Neural crest cell (in vitro differentiated cells): ENCODE measurements around the gene LIMS2. TPM values are rescaled to one million over a fixed set of nuclear protein-coding genes. Genes with fewer than 3 reads are reported as not detected.
A peak's percentile ranks its signal among the peaks of the same experiment; 100 is the strongest.

Source experiments
- DNase-seq: peaks from one replicate; pipeline ENCODE4 v3.0.0; 2021; ENCODE audit warnings: low read depth, mixed read lengths, low spot score
- H3K27ac Mint-ChIP-seq: one replicate; pipeline ENCODE4 v1.8.0; 2021; ENCODE audit warnings: mild to moderate bottlenecking, mixed read lengths; ENCODE audit not compliant: unreplicated experiment
- H3K27me3 Mint-ChIP-seq: 2 replicates; pipeline ENCODE4 v1.8.0; 2021; ENCODE audit warnings: low read depth, mild to moderate bottlenecking, mixed read lengths
- H3K36me3 Mint-ChIP-seq: 2 replicates; pipeline ENCODE4 v1.8.0; 2021; ENCODE audit warnings: low read depth, mild to moderate bottlenecking, mixed read lengths
- H3K4me1 Mint-ChIP-seq: 2 replicates; pipeline ENCODE4 v1.8.0; 2021; ENCODE audit warnings: mixed read lengths
- H3K4me3 Mint-ChIP-seq: one replicate; pipeline ENCODE4 v1.8.0; 2021; ENCODE audit warnings: mild to moderate bottlenecking, mixed read lengths
- H3K9me3 Mint-ChIP-seq: 2 replicates; pipeline ENCODE4 v1.8.0; 2021; ENCODE audit warnings: mixed read lengths
- total RNA-seq: library from RNA; stranded (reverse); gene quantifications from 2 replicates; pipeline ENCODE4 v1.2.1, GENCODE V29; 2021
- TF ChIP-seq, protein P1 (sequence below): fragments of 200-600 bp; sonication (generic); conservative IDR thresholded peaks from 2 replicates; pipeline ENCODE4 v1.5.0; 2021; ENCODE audit warnings: antibody characterized with exemption, mild to moderate bottlenecking

Gene LIMS2
- total RNA-seq, 1 donor from 2014 or later, result 7.6 TPM

DNA sequence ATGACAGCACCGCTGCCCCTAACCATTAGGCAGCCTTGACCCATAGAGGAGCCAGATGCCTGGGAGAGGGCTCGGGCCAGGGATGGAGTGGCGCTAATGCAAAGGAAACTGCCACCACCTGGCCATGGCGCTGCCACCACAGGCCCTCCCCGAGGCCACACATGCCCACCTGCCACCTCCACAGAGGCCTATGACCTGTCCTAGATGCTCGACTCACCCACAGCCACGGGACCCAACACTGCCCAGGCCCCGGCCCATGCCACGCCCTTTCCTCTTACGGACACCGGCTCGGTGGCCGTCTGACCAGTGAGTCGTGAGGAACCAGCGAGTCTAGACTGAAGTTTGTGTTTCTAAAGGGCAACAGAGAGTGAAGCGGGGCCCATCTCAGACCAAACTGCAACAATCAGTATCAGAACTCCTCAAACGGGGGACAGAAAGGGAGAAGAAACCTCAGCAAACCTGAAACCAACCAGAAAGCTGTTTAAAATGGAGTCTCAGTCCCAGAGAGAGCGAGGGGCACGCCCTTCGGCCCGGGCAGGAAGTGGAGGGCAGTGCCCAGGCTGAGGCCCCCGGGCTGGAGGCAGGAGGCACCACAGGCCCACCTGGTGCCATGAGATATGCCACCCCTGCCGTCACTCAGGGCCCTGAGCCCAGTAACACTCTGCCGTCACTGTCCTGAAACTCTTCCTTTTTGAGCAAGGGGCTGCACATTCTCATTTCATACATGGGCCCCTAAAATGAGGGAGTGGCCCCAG lies 28.7 kb downstream of the LIMS2 start:
- peaks cover 56% of the 10 kb centered on the region for H3K4me1 Mint-ChIP-seq
- H3K27me3 Mint-ChIP-seq, result no peaks in the 10 kb centered on the region
- TF ChIP-seq, protein P1, sequence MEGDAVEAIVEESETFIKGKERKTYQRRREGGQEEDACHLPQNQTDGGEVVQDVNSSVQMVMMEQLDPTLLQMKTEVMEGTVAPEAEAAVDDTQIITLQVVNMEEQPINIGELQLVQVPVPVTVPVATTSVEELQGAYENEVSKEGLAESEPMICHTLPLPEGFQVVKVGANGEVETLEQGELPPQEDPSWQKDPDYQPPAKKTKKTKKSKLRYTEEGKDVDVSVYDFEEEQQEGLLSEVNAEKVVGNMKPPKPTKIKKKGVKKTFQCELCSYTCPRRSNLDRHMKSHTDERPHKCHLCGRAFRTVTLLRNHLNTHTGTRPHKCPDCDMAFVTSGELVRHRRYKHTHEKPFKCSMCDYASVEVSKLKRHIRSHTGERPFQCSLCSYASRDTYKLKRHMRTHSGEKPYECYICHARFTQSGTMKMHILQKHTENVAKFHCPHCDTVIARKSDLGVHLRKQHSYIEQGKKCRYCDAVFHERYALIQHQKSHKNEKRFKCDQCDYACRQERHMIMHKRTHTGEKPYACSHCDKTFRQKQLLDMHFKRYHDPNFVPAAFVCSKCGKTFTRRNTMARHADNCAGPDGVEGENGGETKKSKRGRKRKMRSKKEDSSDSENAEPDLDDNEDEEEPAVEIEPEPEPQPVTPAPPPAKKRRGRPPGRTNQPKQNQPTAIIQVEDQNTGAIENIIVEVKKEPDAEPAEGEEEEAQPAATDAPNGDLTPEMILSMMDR, result no peak
- DNase-seq, result no peak
- peak overlapping the region; percentile 67 for H3K27ac Mint-ChIP-seq
- no peaks in the 10 kb centered on the region for H3K9me3 Mint-ChIP-seq
- peak overlapping the region; percentile 47 for H3K4me3 Mint-ChIP-seq
- no peaks in the 10 kb centered on the region for H3K36me3 Mint-ChIP-seq

DNA sequence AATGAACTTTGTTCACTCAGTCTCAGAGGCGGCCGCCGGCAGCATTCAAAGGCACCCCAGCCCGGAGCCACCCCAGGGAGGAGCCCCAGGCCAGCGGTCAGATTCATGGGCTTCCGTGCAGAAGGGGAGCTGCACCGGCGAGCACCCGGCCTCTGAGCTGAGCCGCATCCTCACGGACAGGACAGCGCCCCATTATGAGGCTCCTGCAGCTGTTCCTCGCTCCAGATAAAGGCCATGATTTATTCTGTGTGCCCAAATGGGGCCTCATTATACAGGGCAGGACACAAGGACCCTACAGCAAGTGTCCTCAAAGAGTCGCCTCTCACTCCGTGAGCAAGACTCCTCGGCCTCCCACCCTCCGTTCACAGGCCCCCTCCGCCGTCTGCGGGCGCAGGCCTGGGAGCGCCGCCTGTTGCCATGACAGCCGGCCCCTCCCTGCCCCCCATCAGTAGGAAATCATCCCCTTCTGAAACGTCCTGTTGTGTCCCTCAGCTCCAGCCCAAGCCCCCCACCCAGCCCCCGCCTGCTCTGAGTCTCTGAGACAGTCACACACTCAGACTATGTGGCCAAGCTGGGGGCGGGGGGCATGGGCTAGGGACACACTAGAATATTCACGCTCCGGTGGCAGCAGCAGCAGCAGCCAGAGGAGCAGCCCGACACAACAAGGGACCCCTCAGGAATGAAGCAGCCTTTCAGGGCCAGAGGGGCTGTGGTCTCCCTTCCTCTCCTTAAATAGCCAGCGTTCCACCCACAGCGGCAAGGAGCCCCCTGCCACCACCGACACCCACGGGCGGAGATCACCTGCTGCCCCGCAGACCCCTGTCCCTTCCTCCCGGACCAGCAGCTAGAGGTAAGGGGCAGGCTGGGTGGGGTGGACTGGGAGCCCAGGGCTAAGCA lies 29.7 kb downstream of the LIMS2 start, which contains the start of gene GPR17:
GPR17 (plus strand) TSS at position 759 of the 897 bp plus-strand sequence. CDS start 4,583 bp downstream, outside the sequence.
- no peak for DNase-seq
- Mint-ChIP-seq H3K27me3 (no peaks in the 10 kb centered on the region), H3K27ac (peak within 1 kb of the TSS; percentile 71), H3K36me3 (no peaks in the 10 kb centered on the region), H3K4me3 (peak within 1 kb of the TSS; percentile 75), H3K9me3 (no peaks in the 10 kb centered on the region), H3K4me1 (peaks cover 51% of the 10 kb centered on the region)
- TF ChIP-seq, protein P1, result no peak

DNA sequence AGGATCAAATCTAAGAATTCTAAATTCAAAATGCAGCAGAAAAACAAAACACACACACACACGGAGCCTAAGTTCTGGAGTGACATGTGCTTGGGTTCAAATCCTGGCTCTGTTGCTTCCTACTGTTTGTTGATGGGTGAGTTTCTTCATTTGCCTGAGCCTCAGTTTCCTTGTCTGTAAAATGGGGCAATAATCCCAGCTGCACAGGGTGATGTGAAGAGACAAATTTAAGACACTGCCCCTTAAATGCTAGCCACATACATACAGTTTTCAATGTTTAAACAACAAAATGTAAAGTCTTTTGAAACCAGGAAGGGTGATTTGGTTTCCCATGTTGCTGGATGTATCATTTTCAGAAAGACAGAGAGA lies 30.3 kb downstream of the LIMS2 start:
- Mint-ChIP-seq H3K27me3 (no peaks in the 10 kb centered on the region), H3K4me1 (peaks cover 51% of the 10 kb centered on the region), H3K36me3 (no peaks in the 10 kb centered on the region), H3K9me3 (no peaks in the 10 kb centered on the region), H3K27ac (peak overlapping the region; percentile 84), H3K4me3 (peak overlapping the region; percentile 75)
- no peak for DNase-seq
- TF ChIP-seq, protein P1, result no peak

DNA sequence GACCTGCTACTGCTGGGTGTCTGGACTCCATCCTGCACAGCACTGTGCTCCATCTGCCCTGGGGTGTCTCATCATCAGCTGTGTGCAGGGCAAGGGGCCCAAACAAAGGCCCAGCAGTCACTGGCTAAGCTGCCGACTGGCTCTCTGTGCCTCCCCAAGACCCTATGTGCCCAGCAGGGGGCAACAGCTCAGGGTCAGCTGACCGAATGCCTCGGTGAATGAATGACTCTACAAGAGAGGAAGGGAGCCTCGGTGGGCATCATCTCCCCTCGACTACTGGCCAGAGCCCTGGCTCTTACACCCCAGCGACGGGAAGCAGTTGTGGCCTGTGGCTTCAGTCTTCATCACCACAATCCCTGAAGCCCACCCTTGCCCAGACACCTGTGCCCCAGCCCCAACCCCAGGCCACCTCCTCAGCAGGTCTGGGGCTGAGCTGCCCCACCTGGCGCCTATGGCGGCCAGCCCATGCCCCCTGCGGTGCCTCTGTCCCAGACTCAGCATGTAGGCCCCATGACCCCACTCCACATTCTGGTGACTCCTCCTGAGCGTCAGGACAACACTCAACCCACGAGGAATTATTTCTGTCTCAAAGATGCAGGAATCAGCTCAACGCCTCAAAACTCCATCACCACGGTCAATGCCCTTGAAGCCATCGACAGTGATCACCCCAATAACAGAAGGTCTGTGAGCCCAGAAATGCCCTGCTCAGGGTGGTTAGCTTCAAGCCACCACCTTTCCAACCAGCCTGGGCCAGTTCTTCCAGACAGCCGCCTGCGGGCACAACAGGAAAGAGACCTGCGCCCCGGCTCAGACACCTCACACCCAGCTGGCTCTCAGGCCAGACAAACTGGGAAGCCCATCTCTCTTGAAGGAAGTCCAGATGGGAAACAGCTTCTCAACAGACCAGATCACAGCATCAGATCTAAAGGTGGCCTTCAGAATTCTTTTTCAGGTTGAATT lies 31.0 kb downstream of the LIMS2 start:
- TF ChIP-seq, protein P1, result no peak
- H3K4me1 Mint-ChIP-seq, result peaks cover 45% of the 10 kb centered on the region
- H3K27ac Mint-ChIP-seq, result peak overlapping the region; percentile 84
- H3K4me3 Mint-ChIP-seq, result peak overlapping the region; percentile 75
- H3K27me3 Mint-ChIP-seq, result no peaks in the 10 kb centered on the region
- DNase-seq, result no peak
- no peaks in the 10 kb centered on the region for H3K9me3 Mint-ChIP-seq
- no peaks in the 10 kb centered on the region for H3K36me3 Mint-ChIP-seq
